PC-3 (cell line): ENCODE results near the gene CCL24. TPM values are rescaled to one million over a fixed set of nuclear protein-coding genes. Genes with fewer than 3 reads are reported as not detected.
A peak's percentile ranks its signal among the peaks of the same experiment; 100 is the strongest.
"Not testable (repeated sequence)": the region's sequence is repeated elsewhere in the genome, so short reads cannot be mapped to it uniquely, and the experiment has no call there.

ENCODE experiments used
- ATAC-seq: fragments of 200-7000 bp; cut with Tn5 transposase; 2 replicates; pipeline ENCODE4 v1.9.1; 2020; ENCODE audit warnings: mild to moderate bottlenecking, moderate library complexity
- BruUV-seq: library from RNA; stranded (reverse); fragments of 400-500 nt; replicated peaks from 2 replicates; lab custom pipeline; 2021; lab: Mats Ljungman, UMichigan
- CTCF ChIA-PET: fragments of 300-600 bp; sonication (Branson Sonifier 250); formaldehyde crosslinking; loops from one replicate; lab custom pipeline; 2022; ENCODE audit warnings: antibody characterized with exemption; lab: Charles Lee
- POLR2A ChIA-PET: fragments of 300-600 bp; sonication (Branson Sonifier 250); formaldehyde crosslinking; loops from one replicate; lab custom pipeline; 2022; ENCODE audit warnings: antibody characterized with exemption; ENCODE audit not compliant: unreplicated experiment; lab: Charles Lee
- DNase-seq: peaks from one replicate; pipeline ENCODE4 v3.0.0-alpha.2; 2015
- H2AFZ ChIP-seq: fragments of 300-600 bp; sonication (generic); 2 replicates; pipeline ENCODE4 v1.6.0; 2016; ENCODE audit warnings: antibody characterized with exemption, low read length
- H3F3A ChIP-seq: fragments of 300-600 bp; sonication (generic); one replicate; pipeline ENCODE4 v1.6.0; 2017; ENCODE audit warnings: antibody characterized with exemption, low read length, control low read depth, mild to moderate bottlenecking; ENCODE audit not compliant: unreplicated experiment
- H3K27ac ChIP-seq: fragments of 300-600 bp; sonication (generic); 2 replicates; pipeline ENCODE4 v1.5.1; 2016; ENCODE audit warnings: mild to moderate bottlenecking, low read length
- H3K27me3 ChIP-seq: fragments of 300-600 bp; sonication (generic); 2 replicates; pipeline ENCODE4 v1.6.1; 2016; ENCODE audit warnings: low read length, mixed read lengths
- H3K36me3 ChIP-seq: fragments of 300-600 bp; sonication (generic); 2 replicates; pipeline ENCODE4 v1.6.1; 2016; ENCODE audit warnings: low read depth, mixed run types, low read length, mixed read lengths
- H3K4me1 ChIP-seq: fragments of 300-600 bp; sonication (generic); 2 replicates; pipeline ENCODE4 v1.5.1; 2016; ENCODE audit warnings: low read length; ENCODE audit not compliant: insufficient read depth
- H3K4me2 ChIP-seq: fragments of 300-600 bp; sonication (generic); 2 replicates; pipeline ENCODE4 v1.6.0; 2016; ENCODE audit warnings: low read length
- H3K4me3 ChIP-seq: fragments of 300-600 bp; sonication (generic); 2 replicates; pipeline ENCODE4 v1.5.1; 2016; ENCODE audit warnings: mild to moderate bottlenecking, low read length, mixed read lengths
- H3K79me2 ChIP-seq: fragments of 300-600 bp; sonication (generic); 2 replicates; pipeline ENCODE4 v1.6.1; 2017; ENCODE audit warnings: low read length, mixed read lengths
- H3K9ac ChIP-seq: fragments of 300-600 bp; sonication (generic); 2 replicates; pipeline ENCODE4 v1.6.0; 2016; ENCODE audit warnings: mild to moderate bottlenecking, low read length
- H3K9me2 ChIP-seq: fragments of 300-600 bp; sonication (generic); replicated peaks from 2 replicates; pipeline ENCODE4 v1.6.1; 2016; ENCODE audit warnings: mixed run types, low read length, mixed read lengths
- H3K9me3 ChIP-seq: fragments of 300-600 bp; sonication (generic); 2 replicates; pipeline ENCODE4 v1.6.1; 2016; ENCODE audit warnings: low read length, mixed read lengths
- H4K20me1 ChIP-seq: fragments of 300-600 bp; sonication (generic); 2 replicates; pipeline ENCODE4 v1.6.1; 2016; ENCODE audit warnings: low read length, mixed read lengths
- CTCF ChIP-seq: fragments of 300-600 bp; sonication (generic); conservative IDR thresholded peaks from 2 replicates; pipeline ENCODE4 v1.5.1; 2017; ENCODE audit warnings: antibody characterized with exemption, low read depth, mild to moderate bottlenecking, low read length
- EZH2 ChIP-seq: fragments of 300-600 bp; sonication (generic); IDR thresholded peaks from one replicate; pipeline ENCODE4 v1.6.1; 2017; ENCODE audit warnings: antibody characterized with exemption, mild to moderate bottlenecking, low read length; ENCODE audit not compliant: unreplicated experiment
- EZH2phosphoT487 ChIP-seq: fragments of 300-600 bp; sonication (generic); IDR thresholded peaks from 2 replicates; pipeline ENCODE4 v1.6.1; 2018; ENCODE audit warnings: mild to moderate bottlenecking, antibody characterized with exemption, low read length, borderline replicate concordance
- intact Hi-C: fragments of 100-400 bp; cut with micrococcal nuclease; formaldehyde crosslinking; loops from 2 replicates; pipeline ENCODE4 v1.9.0; 2023
- total RNA-seq: library from RNA; depleted of rRNA; stranded (reverse); fragments of >200 nt; gene quantifications from 2 replicates; pipeline ENCODE4 v1.2.3, GENCODE V29; 2014; rRNA removed

The CCL24 gene
- total RNA-seq, 1 experiment from 2014 or later = not detected

- H3K4me2 ChIP-seq = peak overlapping the region; percentile 42; the same call in 1 of the 2 replicates
- H3K27me3 ChIP-seq = no peaks in the 10 kb centered on the region
- DNase-seq = peak; percentile 74
- H3K4me1 ChIP-seq = no peaks in the 10 kb centered on the region; the same call in 1 of the 2 replicates
- H3F3A ChIP-seq = no peaks in the 10 kb centered on the region
- ChIA-PET POLR2A (interaction anchor here (0.5 kb wide), 1 partner anchor 44 kb away, joined by 3 read pairs; no protein-coding TSS in a partner anchor), CTCF (interaction anchor here (0.6 to 1.0 kb wide), 9 partner anchors 9 to 257 kb away, joined by 3 to 11 read pairs (median 3); partner anchors contain the start of gene HIP1)
- no peaks in the 10 kb centered on the region for H3K79me2 ChIP-seq
- no peak overlapping the region for H3K9ac ChIP-seq
- H3K36me3 ChIP-seq = no peaks in the 10 kb centered on the region
- H3K27ac ChIP-seq = no peak overlapping the region
- no peak overlapping the region for H3K4me3 ChIP-seq
- H3K9me2 ChIP-seq = no peaks in the 10 kb centered on the region
- no TSS peak for BruUV-seq
- peak; percentile 72 for TF ChIP-seq CTCF
- TF ChIP-seq EZH2 = no peak
- no peak for TF ChIP-seq EZH2phosphoT487
- no peaks in the 10 kb centered on the region for H3K9me3 ChIP-seq
- no peaks in the 10 kb centered on the region for H4K20me1 ChIP-seq
- H2AFZ ChIP-seq = peak overlapping the region; percentile 52
- peak; percentile 96 for ATAC-seq
- intact Hi-C loops = loop anchor here (2.0 to 5.0 kb wide), 2 partner anchors 120 to 234 kb away; no protein-coding TSS in a partner anchor
Observed at GRCh38 chr7:75762350-75762917, 51.2 kb downstream of the CCL24 start.

GRCh38 chr7:75761801-75762200 is 51.8 kb downstream of the CCL24 start:
- H3F3A ChIP-seq, H3K4me3 ChIP-seq, H4K20me1 ChIP-seq, H3K27ac ChIP-seq, H3K27me3 ChIP-seq, H3K79me2 ChIP-seq, H3K36me3 ChIP-seq, H3K9me3 ChIP-seq, H3K4me1 ChIP-seq, POLR2A ChIA-PET, H3K9ac ChIP-seq, ATAC-seq, DNase-seq, BruUV-seq, H3K9me2 ChIP-seq: not testable (repeated sequence)
- H3K4me2 ChIP-seq = 0 out of 2 replicates have a peak overlapping the region, but pooled peaks have one; percentile 42
- intact Hi-C loops = loop anchor here (2.0 to 5.0 kb wide), 2 partner anchors 120 to 233 kb away; no protein-coding TSS in a partner anchor
- peak overlapping the region; percentile 52; the same call in 1 of the 2 replicates for H2AFZ ChIP-seq
- CTCF ChIA-PET = interaction anchor here (0.6 to 1.0 kb wide), 4 partner anchors 10 to 258 kb away, joined by 3 to 4 read pairs (median 3); no protein-coding TSS in a partner anchor

Other genes starting within 250 kb of the CCL24 start
- 5.3 and 6.6 TPM in 2 replicates for gene HIP1, start 74.9 kb downstream of the CCL24 start, total RNA-seq
- 7.1 and 8.2 TPM in 2 replicates for gene CCL26, start 41.6 kb downstream of the CCL24 start, total RNA-seq
- gene RHBDD2, start 65.2 kb upstream of the CCL24 start, total RNA-seq = 42.7 and 59.1 TPM in 2 replicates
- 112 and 119 TPM in 2 replicates for gene POR, start 101.3 kb upstream of the CCL24 start, total RNA-seq
- gene TMEM120A, start 180.8 kb upstream of the CCL24 start, total RNA-seq = 17.9 and 18.6 TPM in 2 replicates
- gene STYXL1, start 234.2 kb upstream of the CCL24 start, total RNA-seq = 57.4 and 61.3 TPM in 2 replicates
- 163 and 174 TPM in 2 replicates for gene MDH2, start 234.3 kb upstream of the CCL24 start, total RNA-seq